ENCODE measurements around the gene KCNK18.

- TF ChIP-seq CTCF (conservative IDR thresholded peaks at IDR 0.05) (no peak), EZH2 (IDR thresholded peaks at IDR 0.05; ENCODE audit: low read depth) (no peak)
Measured at GRCh38 chr10:117240621-117241529, 43.6 kb downstream of the KCNK18 start, which contains the start of gene SLC18A2.
